ENCODE data around the gene TRABD2A.

The TRABD2A gene

DNA sequence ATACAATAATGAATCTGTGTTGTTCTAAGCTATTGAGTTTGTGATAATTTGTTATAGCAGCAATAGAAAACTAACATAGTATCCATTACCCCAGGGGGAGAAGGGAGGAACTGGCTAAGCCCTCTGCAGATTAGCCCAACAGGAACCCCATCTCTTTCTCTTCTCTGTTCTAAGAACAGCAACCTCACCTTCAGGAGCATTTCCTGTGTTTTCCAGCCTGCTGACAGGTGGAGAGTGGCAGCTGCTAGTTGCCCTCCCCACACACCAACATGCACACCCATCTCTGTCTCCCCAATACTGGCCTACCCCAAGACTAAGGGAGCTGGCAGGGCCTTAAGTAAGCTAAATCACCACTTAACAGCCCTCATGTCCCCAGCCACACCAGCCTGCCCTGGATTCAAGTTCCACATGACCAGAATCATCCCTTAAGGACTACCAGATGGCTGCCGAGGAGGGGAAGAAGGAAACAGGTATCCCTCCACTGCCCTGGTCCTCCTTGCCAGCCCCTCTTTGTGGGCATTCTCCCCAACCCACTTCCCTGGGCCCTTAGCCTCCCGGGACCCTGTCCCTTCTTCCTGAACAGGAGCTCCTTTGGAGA is 52.8 kb downstream of the TRABD2A start:
- DNase-seq (ENCODE audit: extremely low read depth, low read depth), result no peak
- TF ChIP-seq, protein P1, sequence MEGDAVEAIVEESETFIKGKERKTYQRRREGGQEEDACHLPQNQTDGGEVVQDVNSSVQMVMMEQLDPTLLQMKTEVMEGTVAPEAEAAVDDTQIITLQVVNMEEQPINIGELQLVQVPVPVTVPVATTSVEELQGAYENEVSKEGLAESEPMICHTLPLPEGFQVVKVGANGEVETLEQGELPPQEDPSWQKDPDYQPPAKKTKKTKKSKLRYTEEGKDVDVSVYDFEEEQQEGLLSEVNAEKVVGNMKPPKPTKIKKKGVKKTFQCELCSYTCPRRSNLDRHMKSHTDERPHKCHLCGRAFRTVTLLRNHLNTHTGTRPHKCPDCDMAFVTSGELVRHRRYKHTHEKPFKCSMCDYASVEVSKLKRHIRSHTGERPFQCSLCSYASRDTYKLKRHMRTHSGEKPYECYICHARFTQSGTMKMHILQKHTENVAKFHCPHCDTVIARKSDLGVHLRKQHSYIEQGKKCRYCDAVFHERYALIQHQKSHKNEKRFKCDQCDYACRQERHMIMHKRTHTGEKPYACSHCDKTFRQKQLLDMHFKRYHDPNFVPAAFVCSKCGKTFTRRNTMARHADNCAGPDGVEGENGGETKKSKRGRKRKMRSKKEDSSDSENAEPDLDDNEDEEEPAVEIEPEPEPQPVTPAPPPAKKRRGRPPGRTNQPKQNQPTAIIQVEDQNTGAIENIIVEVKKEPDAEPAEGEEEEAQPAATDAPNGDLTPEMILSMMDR (IDR thresholded peaks at IDR 0.05; ENCODE audit: low read depth, low read length), result no peak

DNA sequence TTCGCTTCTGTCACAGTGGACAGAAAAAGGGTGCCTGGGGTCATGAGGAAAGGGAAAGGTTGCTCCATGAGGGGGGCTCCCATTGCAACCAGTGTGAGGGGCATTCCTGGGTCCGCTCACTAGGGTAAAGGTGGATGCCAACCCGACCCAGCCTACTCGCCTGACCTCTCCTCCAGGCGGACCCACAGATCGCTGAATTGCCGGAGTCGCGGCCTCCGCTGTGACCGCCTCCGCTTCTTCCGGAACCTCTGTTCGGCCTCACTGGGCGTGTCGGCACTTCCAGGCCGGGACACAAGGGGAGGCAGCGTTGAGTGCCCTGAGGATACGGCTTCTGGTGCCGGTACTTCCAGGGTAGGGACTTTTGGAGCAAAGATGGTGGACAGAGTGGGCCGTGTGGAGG is 57.1 kb downstream of the TRABD2A start:
- TF ChIP-seq, protein P1 (IDR thresholded peaks at IDR 0.05; ENCODE audit: low read depth, low read length), result no peak
- no peak for DNase-seq (ENCODE audit: extremely low read depth, low read depth)

DNA sequence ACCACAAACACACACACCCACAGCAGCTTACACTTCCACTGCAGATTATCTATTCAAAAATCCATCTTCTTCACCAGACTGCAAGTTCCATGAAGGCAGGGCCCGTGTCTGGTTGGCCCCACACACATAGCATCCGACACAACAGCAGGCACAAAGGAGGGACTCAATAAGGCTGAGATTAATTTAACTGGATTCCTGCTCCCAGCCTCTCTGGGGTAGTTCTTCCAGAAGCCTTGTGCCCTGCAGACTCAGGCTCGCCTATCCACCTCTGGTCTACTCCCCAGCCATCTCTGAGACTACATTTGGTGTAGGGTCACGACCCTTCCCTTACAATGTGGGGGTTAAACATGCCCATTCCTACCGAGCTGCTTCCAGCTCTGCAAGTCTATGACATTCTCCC is 57.7 kb downstream of the TRABD2A start:
- no peak for DNase-seq (ENCODE audit: extremely low read depth, low read depth)
- TF ChIP-seq, protein P1 (IDR thresholded peaks at IDR 0.05; ENCODE audit: low read depth, low read length), result no peak

DNA sequence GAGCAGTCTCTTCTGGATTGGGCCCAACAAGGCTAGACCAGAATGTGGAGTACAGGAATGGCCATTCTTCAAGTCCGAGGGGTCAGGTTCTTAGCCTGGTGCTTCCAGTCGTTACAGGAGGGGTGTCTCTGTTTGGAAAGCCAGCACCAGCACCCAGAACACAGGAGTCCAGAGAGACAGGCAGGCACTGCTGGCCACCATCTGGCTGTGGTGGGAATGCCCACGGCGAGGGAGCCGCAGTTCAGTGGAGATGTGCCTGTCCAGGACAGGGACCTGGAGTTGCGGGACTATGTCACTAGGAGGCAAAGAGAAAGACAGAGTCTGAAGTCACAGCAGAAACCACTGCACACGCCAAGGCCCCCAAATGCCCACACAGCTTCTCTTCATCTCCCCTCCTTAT is 59.1 kb downstream of the TRABD2A start:
- TF ChIP-seq, protein P1 (IDR thresholded peaks at IDR 0.05; ENCODE audit: low read depth, low read length), result no peak
- no peak for DNase-seq (ENCODE audit: extremely low read depth, low read depth)

DNA sequence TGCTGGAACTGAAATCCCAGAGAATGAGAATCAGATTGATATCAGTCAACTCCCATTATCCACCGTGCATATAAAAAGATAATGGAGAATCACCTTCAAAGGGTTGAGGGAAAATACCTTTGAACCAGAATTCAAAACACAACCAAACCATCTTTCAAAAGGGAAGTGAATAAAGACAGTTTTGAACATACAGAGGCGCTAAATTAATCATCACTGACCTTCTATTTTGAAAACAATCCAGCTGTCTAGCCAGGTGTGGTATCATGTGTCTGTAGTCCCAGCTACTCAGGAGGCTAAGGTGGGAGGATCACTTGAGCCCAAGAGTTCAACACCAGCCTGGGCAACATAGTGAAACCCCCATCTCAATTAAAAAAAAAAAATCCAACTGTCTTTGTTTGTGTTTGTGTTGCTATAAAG is 63.6 kb downstream of the TRABD2A start:
- TF ChIP-seq, protein P1 (IDR thresholded peaks at IDR 0.05; ENCODE audit: low read depth, low read length), result no peak
- DNase-seq (ENCODE audit: extremely low read depth, low read depth), result no peak

DNA sequence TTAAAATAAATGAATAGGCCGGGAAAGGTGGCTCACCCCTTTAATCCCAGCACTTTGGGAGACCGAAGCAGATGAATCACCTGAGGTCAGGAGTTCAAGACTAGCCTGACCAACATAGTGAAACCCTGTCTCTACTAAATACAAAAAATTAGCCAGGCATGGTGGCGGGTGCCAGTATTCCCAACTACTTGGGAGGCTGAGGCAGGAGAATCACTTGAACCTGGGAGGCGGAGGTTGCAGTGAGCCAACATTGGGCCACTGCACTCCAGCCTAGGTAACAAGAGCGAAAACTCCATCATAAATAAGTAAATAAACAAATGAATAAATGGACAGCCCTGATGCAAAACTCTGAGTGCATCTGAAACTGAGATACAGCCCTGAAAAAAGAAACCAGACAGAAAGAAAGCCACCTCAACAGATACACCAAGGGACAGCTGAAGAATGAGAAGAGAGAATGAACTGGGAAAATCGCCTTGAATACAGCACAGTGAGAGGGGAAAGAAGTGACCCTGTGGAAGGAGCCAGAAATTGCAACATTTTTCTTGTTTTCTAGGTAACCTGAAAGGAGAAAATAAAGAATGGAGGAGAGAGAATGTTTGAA is 64.4 kb downstream of the TRABD2A start:
- TF ChIP-seq, protein P1 (IDR thresholded peaks at IDR 0.05; ENCODE audit: low read depth, low read length), result no peak
- DNase-seq (ENCODE audit: extremely low read depth, low read depth), result no peak

DNA sequence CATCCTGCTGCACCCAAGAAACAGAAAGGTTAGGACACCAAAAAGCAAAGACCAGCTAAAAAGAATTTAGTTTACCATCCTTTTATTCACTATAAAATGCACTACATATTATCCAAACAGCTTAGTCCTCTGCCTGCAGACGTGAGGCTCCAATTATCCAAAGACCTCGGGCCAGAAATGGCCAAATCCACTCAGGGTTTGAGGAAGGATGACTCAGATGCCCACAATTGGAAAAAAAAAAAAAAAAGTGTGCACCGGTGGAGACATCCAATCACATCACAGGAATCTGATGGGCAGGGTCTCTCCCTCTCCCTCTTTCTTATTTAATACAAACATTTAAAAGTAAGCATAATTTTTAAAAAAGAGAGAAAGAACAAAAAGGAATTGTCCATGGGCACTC is 65.7 kb downstream of the TRABD2A start:
- TF ChIP-seq, protein P1 (IDR thresholded peaks at IDR 0.05; ENCODE audit: low read depth, low read length), result no peak
- no peak for DNase-seq (ENCODE audit: extremely low read depth, low read depth)

All from AG09319 (cell line).